CD4-positive, alpha-beta T cell treated with Interleukin-21 for 1 hour (primary cell): Measurements from ENCODE around the gene MUC6.
"Not testable (repeated sequence)": the region's sequence is repeated elsewhere in the genome, so short reads cannot be mapped to it uniquely, and the experiment has no call there.

Experiments used
- DNase-seq: peaks from one replicate; pipeline ENCODE4 v3.0.0-alpha.2; 2020

Gene MUC6

DNA sequence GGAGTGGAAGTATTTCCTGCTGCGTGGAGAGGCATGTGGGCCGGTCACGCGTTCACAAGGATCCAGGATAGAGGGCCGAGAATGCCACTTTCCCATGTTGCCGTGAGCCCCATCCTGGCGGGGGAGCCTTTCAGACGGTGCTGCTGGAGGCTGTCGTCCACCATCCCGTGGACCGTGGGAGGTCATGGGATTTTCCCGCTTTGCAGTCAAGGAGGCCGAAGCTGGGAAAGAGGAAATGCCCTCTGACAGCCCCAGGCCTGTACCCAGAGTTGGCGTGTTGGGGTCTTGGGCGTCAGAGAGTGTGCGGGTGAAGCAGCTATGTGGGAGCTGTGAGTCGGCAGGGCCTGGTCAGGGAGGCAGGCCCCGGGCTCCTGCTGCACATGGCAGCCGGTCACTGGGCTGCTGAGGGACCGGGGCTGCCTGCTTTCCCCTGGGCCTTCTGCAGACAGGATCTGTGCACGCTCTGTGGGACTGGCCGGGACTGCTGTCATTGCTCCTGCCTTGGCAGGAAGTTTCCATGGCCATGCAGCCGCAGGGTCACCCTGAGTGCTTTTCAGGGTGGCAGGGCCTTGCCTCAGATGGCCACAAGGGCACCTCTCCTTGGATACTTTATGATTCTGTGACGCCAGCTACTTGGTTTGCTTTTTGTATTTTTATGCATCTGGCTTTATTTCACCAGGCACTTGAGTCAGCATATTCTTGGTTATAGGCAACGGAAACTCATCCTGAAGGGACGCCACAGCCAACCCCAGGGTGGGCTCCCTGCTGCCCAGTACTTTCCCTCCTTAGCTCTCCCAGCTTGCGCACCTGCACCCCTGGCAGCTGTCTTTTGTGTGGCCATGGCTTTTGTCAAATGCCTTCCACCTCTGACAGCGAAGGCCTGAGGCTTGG lies 58.4 kb downstream of the MUC6 start:
- no peak for DNase-seq

GRCh38 chr11:976431-977160 lies 59.9 kb downstream of the MUC6 start:
- DNase-seq = no peak

DNA sequence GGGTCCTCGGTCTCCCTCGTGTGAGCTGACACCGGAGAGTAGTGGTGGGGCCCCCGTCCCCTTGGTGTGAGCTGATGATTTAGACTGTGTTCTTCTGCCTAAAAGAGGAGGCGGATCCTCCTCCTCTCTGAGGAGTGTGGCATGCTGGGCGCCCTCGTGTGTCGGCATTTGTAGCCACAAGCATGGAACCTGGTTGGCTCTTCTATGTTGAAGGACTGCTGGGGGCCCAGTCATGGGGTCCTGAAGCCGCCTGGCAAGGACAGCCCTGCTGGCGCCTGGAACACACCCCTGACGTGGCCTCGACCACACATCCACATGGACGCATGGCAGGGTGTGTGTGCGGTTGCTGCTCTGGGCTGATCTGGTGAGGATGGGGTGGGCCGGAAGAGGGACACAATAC lies 60.7 kb downstream of the MUC6 start:
- no peak for DNase-seq

DNA sequence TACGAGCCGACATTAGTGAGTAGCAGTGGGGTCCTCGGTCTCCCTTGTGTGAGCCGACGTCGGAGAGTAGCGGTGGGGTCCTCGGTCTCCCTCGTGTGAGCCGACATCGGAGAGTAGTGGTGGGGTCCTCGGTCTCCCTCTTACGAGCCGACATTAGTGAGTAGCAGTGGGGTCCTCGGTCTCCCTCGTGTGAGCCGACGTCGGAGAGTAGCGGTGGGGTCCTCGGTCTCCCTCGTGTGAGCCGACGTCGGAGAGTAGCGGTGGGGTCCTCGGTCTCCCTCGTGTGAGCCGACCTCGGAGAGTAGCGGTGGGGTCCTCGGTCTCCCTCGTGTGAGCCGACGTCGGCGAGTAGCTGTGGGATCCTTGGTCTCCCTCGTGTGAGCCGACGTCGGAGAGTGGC lies 61.1 kb downstream of the MUC6 start:
- not testable (repeated sequence) for DNase-seq

GRCh38 chr11:973237-973636 lies 63.3 kb downstream of the MUC6 start:
- DNase-seq = no peak

- DNase-seq = no peak
Observed at GRCh38 chr11:972523-973211, 63.9 kb downstream of the MUC6 start.

- no peak for DNase-seq
Observed at GRCh38 chr11:971731-972365, 64.7 kb downstream of the MUC6 start.

DNA sequence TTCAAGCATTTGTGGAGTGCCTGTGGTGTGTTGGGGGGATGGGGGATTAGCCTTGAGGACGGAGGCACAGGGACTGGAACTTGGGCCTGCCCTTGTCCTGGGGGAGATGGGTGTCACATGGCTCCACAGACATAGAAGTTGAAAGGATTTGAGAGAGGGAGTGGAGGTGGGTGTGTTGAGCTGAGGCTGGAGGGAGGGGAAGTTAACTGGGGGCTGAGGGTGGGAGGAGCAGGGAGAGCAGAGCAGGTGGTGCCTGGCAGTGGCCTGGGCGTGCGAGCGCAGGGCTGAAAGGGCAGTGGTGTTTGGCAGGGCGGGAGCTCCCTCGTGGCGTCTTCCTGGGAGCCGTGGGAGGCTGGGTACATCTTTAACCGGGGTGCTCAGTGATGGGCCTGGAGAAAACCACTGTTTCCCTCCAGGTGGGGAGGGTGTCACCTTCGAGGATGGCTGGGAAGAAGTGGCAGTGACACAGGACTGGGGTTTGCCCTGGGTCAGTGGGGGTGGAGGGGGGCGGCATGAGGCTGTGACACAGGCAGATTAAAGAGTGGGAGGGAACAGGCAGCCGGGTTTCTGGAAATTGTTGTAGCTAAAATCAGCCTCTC lies 65.3 kb downstream of the MUC6 start:
- no peak for DNase-seq

- DNase-seq = peak; percentile 21
Observed at GRCh38 chr11:970319-970871, 66.1 kb downstream of the MUC6 start.

- no peak for DNase-seq
Observed at GRCh38 chr11:969651-970205, 66.8 kb downstream of the MUC6 start.

DNA sequence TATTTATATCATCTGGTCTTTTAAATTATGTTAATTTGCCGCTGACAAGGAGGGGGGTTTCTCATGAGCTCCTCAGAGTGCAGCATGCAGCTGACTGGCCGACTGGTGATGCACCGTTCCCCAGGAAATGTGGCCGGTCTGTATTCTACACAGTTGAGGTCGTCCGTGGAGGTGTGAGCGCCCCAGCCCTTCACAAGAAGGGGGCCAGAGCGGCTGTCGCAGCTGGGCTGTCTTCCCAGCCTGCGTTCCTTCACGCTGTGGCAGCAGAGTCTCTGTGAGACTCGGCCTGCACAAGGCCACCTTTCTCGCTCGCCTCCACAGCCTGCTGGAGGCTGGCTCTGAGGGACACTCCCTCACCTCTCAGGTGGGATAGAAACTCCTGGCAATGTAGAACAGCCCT lies 67.7 kb downstream of the MUC6 start:
- no peak for DNase-seq

DNA sequence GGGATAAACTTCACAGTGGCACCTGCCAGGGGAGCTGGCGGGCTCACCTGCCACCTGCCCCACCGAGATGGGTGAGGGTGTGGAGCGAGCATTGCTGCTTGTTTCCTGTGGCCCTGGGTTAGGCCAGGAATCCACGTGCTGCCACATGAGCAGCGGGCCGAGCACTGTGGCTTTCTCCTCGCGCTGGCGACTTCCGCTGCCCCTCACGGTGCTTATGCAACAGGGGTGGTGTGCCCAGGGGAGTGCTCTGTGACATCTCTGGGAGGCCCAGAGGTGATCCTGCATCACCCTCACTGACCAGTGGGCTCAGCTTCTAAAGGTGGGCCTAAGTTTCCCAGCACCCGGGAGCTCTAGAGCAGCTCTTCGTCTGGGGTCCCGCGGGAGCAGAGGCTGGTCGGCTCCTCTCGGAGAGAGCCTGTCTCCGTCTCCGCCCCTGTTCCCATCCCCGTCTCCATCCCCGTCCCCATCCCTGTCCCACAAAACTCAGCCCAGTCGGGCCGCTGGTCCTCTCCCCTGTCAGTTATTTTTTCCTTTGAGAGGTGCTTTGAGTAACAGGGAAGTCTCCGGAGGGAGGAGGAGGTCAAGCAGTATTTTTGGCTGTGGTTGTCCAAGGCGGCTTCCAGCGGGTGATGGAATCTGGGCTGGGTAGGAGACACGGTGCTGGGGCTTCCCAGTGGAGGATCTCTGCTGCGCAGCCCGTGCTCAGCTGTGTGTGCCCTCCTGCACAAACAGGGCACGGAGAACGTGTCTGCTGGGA lies 68.3 kb downstream of the MUC6 start:
- DNase-seq = no peak

- no peak for DNase-seq
Observed at GRCh38 chr11:965206-965775, 71.2 kb downstream of the MUC6 start.

- no peak for DNase-seq
Observed at GRCh38 chr11:963852-964251, 72.7 kb downstream of the MUC6 start.
